OCI-LY7 (cell line): ENCODE results near the gene BCKDHB. TPM values are rescaled to one million over a fixed set of nuclear protein-coding genes. Genes with fewer than 3 reads are reported as not detected.
"Not testable (repeated sequence)": the region's sequence is repeated elsewhere in the genome, so short reads cannot be mapped to it uniquely, and the experiment has no call there.

Source experiments
- BruUV-seq: library from RNA; stranded (reverse); fragments of 400-500 nt; replicated peaks from 2 replicates; lab custom pipeline; 2021; lab: Mats Ljungman, UMichigan
- CTCF ChIA-PET: fragments of 300-600 bp; sonication (Branson Sonifier 250); formaldehyde crosslinking; loops from one replicate; lab custom pipeline; 2022; ENCODE audit warnings: antibody characterized with exemption; ENCODE audit not compliant: unreplicated experiment; lab: Charles Lee
- POLR2A ChIA-PET: fragments of 300-600 bp; sonication (Branson Sonifier 250); formaldehyde crosslinking; loops from one replicate; lab custom pipeline; 2022; ENCODE audit warnings: antibody characterized with exemption; lab: Charles Lee
- DNase-seq: peaks from one replicate; pipeline ENCODE4 v3.0.0-alpha.2; 2015; ENCODE audit warnings: low spot score
- H2AFZ ChIP-seq: fragments of 200-600 bp; sonication (generic), shearing (Covaris generic); 2 replicates; pipeline ENCODE4 v1.6.1; 2014; ENCODE audit warnings: mild to moderate bottlenecking, antibody characterized with exemption, low read length, moderate library complexity
- H3K27ac ChIP-seq: fragments of 200-600 bp; sonication (generic); 2 replicates; pipeline ENCODE4 v1.5.1; 2014; ENCODE audit warnings: mixed run types, low read depth, mild to moderate bottlenecking, moderate library complexity, low read length, inconsistent platforms; ENCODE audit not compliant: poor library complexity, severe bottlenecking
- H3K36me3 ChIP-seq: fragments of 200-600 bp; sonication (generic); 2 replicates; pipeline ENCODE4 v1.6.1; 2014; ENCODE audit warnings: mild to moderate bottlenecking, antibody characterized with exemption, low read length, moderate library complexity, mixed read lengths; ENCODE audit not compliant: insufficient read depth
- H3K4me1 ChIP-seq: fragments of 200-600 bp; sonication (generic); 2 replicates; pipeline ENCODE4 v1.5.1; 2014; ENCODE audit warnings: mild to moderate bottlenecking, low read length; ENCODE audit not compliant: insufficient read depth, poor library complexity, severe bottlenecking
- H3K4me2 ChIP-seq: fragments of 200-600 bp; sonication (generic); 2 replicates; pipeline ENCODE4 v1.6.1; 2014; ENCODE audit warnings: mild to moderate bottlenecking, low read length
- H3K4me3 ChIP-seq: fragments of 200-600 bp; sonication (generic); 2 replicates; pipeline ENCODE4 v1.5.1; 2014; ENCODE audit warnings: mild to moderate bottlenecking, low read depth, low read length; ENCODE audit not compliant: poor library complexity, severe bottlenecking
- H3K79me2 ChIP-seq: fragments of 200-600 bp; sonication (generic); 2 replicates; pipeline ENCODE4 v1.6.1; 2016; ENCODE audit warnings: low read depth, mild to moderate bottlenecking, low read length, moderate library complexity, mixed read lengths; ENCODE audit not compliant: insufficient read depth
- H3K9me2 ChIP-seq: fragments of 200-600 bp; sonication (generic); 2 replicates; pipeline ENCODE4 v1.6.1; 2016; ENCODE audit warnings: mild to moderate bottlenecking, low read length, mixed read lengths; ENCODE audit not compliant: insufficient read depth
- H3K9me3 ChIP-seq: fragments of 200-600 bp; sonication (generic); 2 replicates; pipeline ENCODE4 v1.6.1; 2014; ENCODE audit warnings: mild to moderate bottlenecking, mixed run types, low read length, mixed read lengths
- H4K20me1 ChIP-seq: fragments of 200-600 bp; sonication (generic); 2 replicates; pipeline ENCODE4 v1.6.1; 2014; ENCODE audit warnings: mild to moderate bottlenecking, antibody characterized with exemption, low read length, moderate library complexity, mixed read lengths; ENCODE audit not compliant: insufficient read depth
- CTCF ChIP-seq: fragments of 200-600 bp; sonication (generic); conservative IDR thresholded peaks from 2 replicates; pipeline ENCODE4 v1.5.1; 2014; ENCODE audit warnings: mild to moderate bottlenecking, antibody characterized with exemption, low read length, moderate library complexity, mixed read lengths
- EZH2phosphoT487 ChIP-seq: fragments of 200-600 bp; sonication (generic); IDR thresholded peaks from 2 replicates; pipeline ENCODE4 v1.6.1; 2018; ENCODE audit warnings: low read depth, borderline replicate concordance, mild to moderate bottlenecking, mixed run types, antibody characterized with exemption, low read length, moderate library complexity, mixed read lengths
- intact Hi-C: fragments of 100-400 bp; cut with micrococcal nuclease; formaldehyde crosslinking; loops from one replicate; pipeline ENCODE4 v1.10.0; 2022; ENCODE audit not compliant: unreplicated experiment
- total RNA-seq, 2 experiments: library from RNA; depleted of rRNA in 1 of 2; stranded (reverse); fragments of >200 nt in 1 of 2; shearing (Covaris generic) in 1 of 2; gene quantifications; 2 replicates each; pipeline ENCODE4 v1.2.3, GENCODE V29; 2014 to 2022

BCKDHB gene
- total RNA-seq, 2 experiments from 2014 or later: 25.7 to 30.3 TPM

- ChIA-PET CTCF (no interaction called here), POLR2A (interaction anchor here (0.6 to 1.1 kb wide), 3 partner anchors 99 to 165 kb away, joined by 3 to 5 read pairs (median 4); no protein-coding TSS in a partner anchor)
- peaks cover 9% of the 10 kb centered on the region; the same call in 1 of the 2 replicates for H3K79me2 ChIP-seq
- intact Hi-C loops: no loop called here
- H3K4me2 ChIP-seq: no peak overlapping the region
- no peaks in the 10 kb centered on the region for H3K9me2 ChIP-seq
- H3K4me1 ChIP-seq: peaks cover 14% of the 10 kb centered on the region
- H3K36me3 ChIP-seq: no peaks in the 10 kb centered on the region
- TF ChIP-seq EZH2phosphoT487 (no peak), CTCF (no peak)
- no peaks in the 10 kb centered on the region for H4K20me1 ChIP-seq
- no peak for DNase-seq
- H3K9me3 ChIP-seq: no peaks in the 10 kb centered on the region
- no TSS peak for BruUV-seq
- no peak overlapping the region for H3K4me3 ChIP-seq
- peak overlapping the region; percentile 100; the same call in 1 of the 2 replicates for H2AFZ ChIP-seq
- no peak overlapping the region for H3K27ac ChIP-seq
Measured at GRCh38 chr6:80104520-80104919, 2.0 kb upstream of the BCKDHB start.

GRCh38 chr6:80105972-80106417, 476 bp upstream of the BCKDHB start:
- H3K4me2 ChIP-seq: peak overlapping the region; percentile 74
- peaks cover 14% of the 10 kb centered on the region for H3K4me1 ChIP-seq
- ChIA-PET CTCF (no interaction called here), POLR2A (interaction anchor here (0.6 to 2.1 kb wide), 16 partner anchors 8 to 102 kb away, joined by 3 to 12 read pairs (median 4); partner anchors contain the start of gene TTK)
- intact Hi-C loops: loop anchor here (1.0 to 5.0 kb wide), 3 partner anchors 102 to 1029 kb away; partner anchors contain the start of genes HMGN3, PHIP and TTK
- H3K27ac ChIP-seq: peak overlapping the region; percentile 38
- no peak for TF ChIP-seq EZH2phosphoT487
- TF ChIP-seq CTCF: no peak
- H2AFZ ChIP-seq: peak overlapping the region; percentile 100
- DNase-seq: no peak
- no TSS peak for BruUV-seq
- no peaks in the 10 kb centered on the region for H4K20me1 ChIP-seq
- H3K36me3 ChIP-seq: no peaks in the 10 kb centered on the region
- no peaks in the 10 kb centered on the region for H3K9me2 ChIP-seq
- peak overlapping the region; percentile 94 for H3K4me3 ChIP-seq
- no peaks in the 10 kb centered on the region for H3K9me3 ChIP-seq
- H3K79me2 ChIP-seq: peaks cover 9% of the 10 kb centered on the region; the same call in 1 of the 2 replicates

- H4K20me1 ChIP-seq, H2AFZ ChIP-seq, H3K4me1 ChIP-seq, H3K4me2 ChIP-seq, H3K9me3 ChIP-seq, H3K79me2 ChIP-seq, H3K4me3 ChIP-seq, CTCF ChIA-PET, H3K9me2 ChIP-seq, H3K27ac ChIP-seq, intact Hi-C loops, H3K36me3 ChIP-seq, DNase-seq, BruUV-seq, POLR2A ChIA-PET: not testable (repeated sequence)
Measured at GRCh38 chr6:80122576-80122975, 16.1 kb downstream of the BCKDHB start.
